Mesothelial cell of epicardium (in vitro differentiated cells): Measurements from ENCODE around the gene MYL3. TPM values are rescaled to one million over a fixed set of nuclear protein-coding genes. Genes with fewer than 3 reads are reported as not detected.

Experiments used
- DNase-seq, 2 experiments: peaks; one replicate each; pipeline ENCODE4 v3.0.0; 2021; ENCODE audit warnings: low spot score in 2 of 2; ENCODE audit not compliant: unreplicated experiment in 2 of 2
- H3K27ac Mint-ChIP-seq: 2 replicates; pipeline ENCODE4 v1.8.0; 2021; ENCODE audit warnings: mixed read lengths
- H3K27me3 Mint-ChIP-seq: 2 replicates; pipeline ENCODE4 v1.8.0; 2021; ENCODE audit warnings: low read depth, mixed read lengths
- H3K36me3 Mint-ChIP-seq: 2 replicates; pipeline ENCODE4 v1.8.0; 2021; ENCODE audit warnings: mixed read lengths
- H3K4me1 Mint-ChIP-seq: 2 replicates; pipeline ENCODE4 v1.8.0; 2021; ENCODE audit warnings: mixed read lengths
- H3K4me3 Mint-ChIP-seq: 2 replicates; pipeline ENCODE4 v1.8.0; 2021; ENCODE audit warnings: mild to moderate bottlenecking, moderate library complexity, mixed read lengths
- H3K9me3 Mint-ChIP-seq: 2 replicates; pipeline ENCODE4 v1.8.0; 2021; ENCODE audit warnings: mixed read lengths
- total RNA-seq: library from RNA; stranded (reverse); gene quantifications from 3 replicates; pipeline ENCODE4 v1.2.1, GENCODE V29; 2021
- TF ChIP-seq, protein P1 (sequence below): fragments of 200-600 bp; sonication (generic); IDR thresholded peaks from one replicate; pipeline ENCODE4 v1.5.0; 2021; ENCODE audit warnings: antibody characterized with exemption; ENCODE audit not compliant: unreplicated experiment

Gene MYL3
- total RNA-seq, 1 donor from 2014 or later, result 5.3 TPM

DNA sequence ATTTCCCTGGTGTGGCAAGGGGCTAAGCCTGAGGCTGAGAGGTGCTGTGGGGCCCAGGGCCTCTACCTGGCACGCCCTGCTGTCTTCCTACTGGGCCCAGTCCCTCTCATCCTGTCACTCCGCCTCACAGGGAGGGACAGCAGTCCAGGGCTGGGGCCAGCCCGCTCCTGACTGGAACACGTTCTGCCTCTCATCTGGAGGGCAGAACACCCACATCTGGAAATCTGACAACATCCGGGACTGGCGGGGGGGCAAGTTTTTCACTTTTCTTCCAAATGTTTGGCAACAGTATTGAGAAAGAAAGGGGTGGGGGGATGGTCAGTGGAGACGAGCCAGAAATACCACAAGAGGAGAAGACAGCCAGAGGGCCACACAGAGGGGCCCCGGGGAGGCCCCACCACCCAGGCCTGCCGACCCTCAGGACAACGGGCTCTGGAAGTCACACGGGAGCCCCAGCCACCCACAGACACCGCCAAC lies 1.8 kb upstream of the MYL3 start:
- no peak overlapping the region for H3K4me3 Mint-ChIP-seq
- H3K9me3 Mint-ChIP-seq, result no peaks in the 10 kb centered on the region
- DNase-seq, result no peak
- TF ChIP-seq, protein P1, sequence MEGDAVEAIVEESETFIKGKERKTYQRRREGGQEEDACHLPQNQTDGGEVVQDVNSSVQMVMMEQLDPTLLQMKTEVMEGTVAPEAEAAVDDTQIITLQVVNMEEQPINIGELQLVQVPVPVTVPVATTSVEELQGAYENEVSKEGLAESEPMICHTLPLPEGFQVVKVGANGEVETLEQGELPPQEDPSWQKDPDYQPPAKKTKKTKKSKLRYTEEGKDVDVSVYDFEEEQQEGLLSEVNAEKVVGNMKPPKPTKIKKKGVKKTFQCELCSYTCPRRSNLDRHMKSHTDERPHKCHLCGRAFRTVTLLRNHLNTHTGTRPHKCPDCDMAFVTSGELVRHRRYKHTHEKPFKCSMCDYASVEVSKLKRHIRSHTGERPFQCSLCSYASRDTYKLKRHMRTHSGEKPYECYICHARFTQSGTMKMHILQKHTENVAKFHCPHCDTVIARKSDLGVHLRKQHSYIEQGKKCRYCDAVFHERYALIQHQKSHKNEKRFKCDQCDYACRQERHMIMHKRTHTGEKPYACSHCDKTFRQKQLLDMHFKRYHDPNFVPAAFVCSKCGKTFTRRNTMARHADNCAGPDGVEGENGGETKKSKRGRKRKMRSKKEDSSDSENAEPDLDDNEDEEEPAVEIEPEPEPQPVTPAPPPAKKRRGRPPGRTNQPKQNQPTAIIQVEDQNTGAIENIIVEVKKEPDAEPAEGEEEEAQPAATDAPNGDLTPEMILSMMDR, result no peak
- no peaks in the 10 kb centered on the region for H3K36me3 Mint-ChIP-seq
- no peaks in the 10 kb centered on the region for H3K27me3 Mint-ChIP-seq
- peaks cover 14% of the 10 kb centered on the region for H3K4me1 Mint-ChIP-seq
- peak overlapping the region; percentile 31 for H3K27ac Mint-ChIP-seq

DNA sequence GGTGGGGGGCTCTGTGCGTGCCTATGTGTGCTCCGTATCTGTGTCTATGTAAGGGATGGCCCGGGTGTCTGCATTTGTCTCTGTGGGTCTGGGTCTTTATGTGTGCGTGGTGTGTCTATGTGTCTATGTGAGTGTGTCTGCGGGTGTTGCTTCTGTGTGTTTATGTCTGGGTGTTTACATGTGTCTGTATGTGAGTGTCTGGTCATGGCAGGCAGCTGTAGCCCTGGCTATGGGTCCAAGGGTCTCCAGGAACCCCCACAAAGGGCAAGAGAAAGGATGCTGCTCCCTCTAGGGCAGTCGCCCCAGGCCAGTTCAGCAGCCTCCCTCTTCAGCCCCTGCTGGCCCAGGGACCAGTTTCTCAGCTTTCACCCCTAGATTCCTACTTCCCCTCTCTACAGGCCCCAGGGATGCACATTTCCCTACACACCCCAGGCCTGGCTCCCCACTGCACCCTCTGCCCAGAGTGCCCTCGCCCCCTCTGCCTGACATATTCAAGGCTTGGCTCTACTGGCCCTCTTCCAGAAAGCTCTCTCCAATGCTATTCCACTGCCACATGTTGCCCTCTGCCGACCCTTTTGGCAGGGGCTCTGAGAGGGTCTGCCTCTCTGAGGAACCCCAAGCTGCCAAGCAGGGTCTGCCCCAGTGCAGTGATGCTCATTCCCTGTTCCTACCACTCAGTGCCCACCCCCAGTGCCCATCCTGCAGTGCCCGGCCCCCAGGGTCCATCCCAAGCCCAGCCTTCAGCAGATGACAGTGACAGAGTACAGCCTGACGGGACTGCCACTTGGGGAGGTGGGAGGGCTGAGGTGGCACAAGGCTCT lies 1.0 kb upstream of the MYL3 start:
- DNase-seq, result no peak
- Mint-ChIP-seq H3K4me1 (peaks cover 14% of the 10 kb centered on the region), H3K27me3 (no peaks in the 10 kb centered on the region), H3K27ac (peak overlapping the region; percentile 6), H3K9me3 (no peaks in the 10 kb centered on the region), H3K4me3 (no peak overlapping the region), H3K36me3 (no peaks in the 10 kb centered on the region)
- TF ChIP-seq, protein P1, result no peak

DNA sequence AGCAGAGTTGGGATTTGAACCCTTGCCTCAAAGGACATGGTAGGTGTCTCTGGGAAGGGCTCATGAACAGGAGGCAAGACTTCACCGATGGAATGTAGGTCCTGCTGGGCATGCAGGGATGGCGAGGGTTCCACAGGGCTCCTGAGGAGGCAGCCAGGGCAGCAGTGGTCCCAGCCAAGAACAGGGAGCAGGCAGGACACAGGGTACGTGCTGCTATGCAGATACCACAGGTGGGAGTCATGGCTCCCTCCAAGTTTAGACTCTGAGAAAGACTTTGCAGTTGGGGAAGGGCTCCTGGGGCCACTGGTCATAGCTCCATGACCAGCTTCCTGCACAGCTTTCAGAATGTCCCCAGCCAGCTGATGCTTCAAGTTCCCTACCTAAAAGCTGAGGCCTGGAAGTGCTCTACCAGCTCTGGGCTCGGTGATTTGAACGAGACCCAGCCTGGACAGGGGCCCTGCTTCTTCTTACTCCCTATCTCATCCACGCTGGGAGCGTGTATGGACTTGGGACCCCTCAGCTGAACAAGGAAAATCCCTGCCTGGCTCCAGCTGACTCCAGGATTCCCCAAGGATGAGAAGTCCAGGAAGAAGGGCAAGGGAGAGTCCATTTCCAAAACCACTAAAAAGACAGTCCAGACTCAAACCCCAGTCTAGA lies 747 bp downstream of the MYL3 start:
- H3K27ac Mint-ChIP-seq, result no peak overlapping the region
- H3K9me3 Mint-ChIP-seq, result no peaks in the 10 kb centered on the region
- DNase-seq, result no peak
- peaks cover 4% of the 10 kb centered on the region for H3K27me3 Mint-ChIP-seq
- no peaks in the 10 kb centered on the region for H3K36me3 Mint-ChIP-seq
- H3K4me3 Mint-ChIP-seq, result no peak overlapping the region
- peaks cover 14% of the 10 kb centered on the region for H3K4me1 Mint-ChIP-seq
- TF ChIP-seq, protein P1, result no peak

DNA sequence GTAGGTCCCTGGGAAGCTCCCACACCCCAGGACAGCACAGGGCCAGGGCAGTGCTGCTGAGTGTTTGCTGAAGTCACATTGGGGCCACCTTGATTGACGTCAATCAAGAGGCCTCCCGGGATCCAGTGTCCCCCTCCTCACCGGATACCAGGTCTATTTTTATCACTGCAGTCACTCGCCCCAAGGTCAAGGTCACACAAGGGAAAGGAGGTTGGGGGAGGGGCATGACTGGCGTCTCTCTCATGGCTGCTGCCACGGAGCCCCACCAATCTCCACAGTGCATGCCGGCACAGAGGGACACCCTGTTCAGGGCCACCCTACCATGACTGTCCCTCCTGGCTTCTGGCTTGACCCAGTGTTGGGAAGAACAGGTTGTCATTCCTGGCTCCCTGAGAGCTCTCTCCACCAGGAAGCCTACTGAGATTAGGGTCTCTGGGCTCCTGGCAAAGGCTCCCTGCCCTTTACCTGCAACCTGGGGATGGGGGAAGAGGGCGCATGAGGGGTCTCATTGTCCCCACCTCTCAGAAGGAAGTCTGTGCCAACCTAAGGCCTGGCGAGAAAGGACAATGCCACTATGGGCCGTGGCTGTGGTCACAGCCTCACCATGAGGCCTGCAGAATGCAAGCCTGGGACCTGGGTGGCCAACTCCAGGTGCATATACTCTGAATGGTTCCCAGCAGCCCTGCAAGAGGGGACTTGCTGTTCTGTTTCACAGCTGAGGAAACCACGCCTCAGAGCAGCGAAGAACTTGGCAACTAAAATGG lies 1.5 kb downstream of the MYL3 start:
- DNase-seq, result peak in 1 of 2 experiments; percentile 8
- TF ChIP-seq, protein P1, result no peak
- Mint-ChIP-seq H3K4me1 (peaks cover 13% of the 10 kb centered on the region), H3K36me3 (no peaks in the 10 kb centered on the region), H3K4me3 (no peak overlapping the region), H3K9me3 (no peaks in the 10 kb centered on the region), H3K27me3 (peaks cover 4% of the 10 kb centered on the region), H3K27ac (no peak overlapping the region)

DNA sequence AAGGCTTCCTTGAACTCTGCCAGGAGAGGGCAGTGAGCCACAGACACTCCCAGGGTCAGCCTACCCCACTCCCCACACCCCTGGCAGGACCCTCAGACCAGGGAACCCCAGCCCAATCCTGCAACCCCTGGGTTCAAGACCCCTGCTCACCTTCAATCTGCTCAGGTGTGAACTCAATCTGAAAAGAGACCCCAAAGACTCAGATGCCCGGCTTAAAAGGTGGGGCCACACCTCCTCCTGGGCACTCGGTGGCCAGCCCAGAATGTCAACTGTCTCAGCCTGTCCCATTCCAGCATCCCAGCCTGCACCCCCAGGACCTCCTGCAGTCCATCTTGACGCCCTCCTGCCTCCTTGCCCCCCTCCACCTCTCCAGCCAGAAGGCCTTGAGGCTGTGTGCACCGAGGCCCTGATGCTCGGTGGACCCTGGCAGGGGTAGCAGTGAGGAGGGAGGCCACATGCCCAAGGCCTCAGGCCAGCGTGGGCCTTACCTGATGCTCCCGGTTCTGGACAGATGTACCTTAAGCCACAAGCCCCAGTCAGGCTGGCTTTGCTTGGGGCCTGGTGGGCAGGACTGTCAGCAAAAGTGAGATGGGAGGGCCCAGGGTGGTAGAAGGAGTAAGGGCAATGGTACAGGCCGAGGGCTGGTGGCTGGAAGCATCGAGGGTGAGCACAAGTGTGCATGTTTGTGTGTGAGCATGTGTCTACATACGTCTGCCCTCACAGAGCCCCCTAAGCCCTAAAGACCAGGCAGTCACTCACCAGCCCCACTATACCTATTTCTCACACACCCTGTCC lies 2.2 kb downstream of the MYL3 start:
- H3K36me3 Mint-ChIP-seq, result no peaks in the 10 kb centered on the region
- TF ChIP-seq, protein P1, result no peak
- peak; percentile 9 to 35 for DNase-seq
- H3K4me1 Mint-ChIP-seq, result peaks cover 20% of the 10 kb centered on the region
- H3K27ac Mint-ChIP-seq, result no peak overlapping the region
- peaks cover 6% of the 10 kb centered on the region for H3K27me3 Mint-ChIP-seq
- H3K9me3 Mint-ChIP-seq, result no peaks in the 10 kb centered on the region
- no peak overlapping the region for H3K4me3 Mint-ChIP-seq
